GM19463 (cell line): ENCODE data around the gene NR3C1.

ENCODE experiments used
- ATAC-seq: cut with Tn5 transposase; IDR thresholded peaks from one replicate; pipeline ENCODE4 v1.9.1; 2021; ENCODE audit warnings: mild to moderate bottlenecking, moderate library complexity; ENCODE audit not compliant: unreplicated experiment

NR3C1 gene

DNA sequence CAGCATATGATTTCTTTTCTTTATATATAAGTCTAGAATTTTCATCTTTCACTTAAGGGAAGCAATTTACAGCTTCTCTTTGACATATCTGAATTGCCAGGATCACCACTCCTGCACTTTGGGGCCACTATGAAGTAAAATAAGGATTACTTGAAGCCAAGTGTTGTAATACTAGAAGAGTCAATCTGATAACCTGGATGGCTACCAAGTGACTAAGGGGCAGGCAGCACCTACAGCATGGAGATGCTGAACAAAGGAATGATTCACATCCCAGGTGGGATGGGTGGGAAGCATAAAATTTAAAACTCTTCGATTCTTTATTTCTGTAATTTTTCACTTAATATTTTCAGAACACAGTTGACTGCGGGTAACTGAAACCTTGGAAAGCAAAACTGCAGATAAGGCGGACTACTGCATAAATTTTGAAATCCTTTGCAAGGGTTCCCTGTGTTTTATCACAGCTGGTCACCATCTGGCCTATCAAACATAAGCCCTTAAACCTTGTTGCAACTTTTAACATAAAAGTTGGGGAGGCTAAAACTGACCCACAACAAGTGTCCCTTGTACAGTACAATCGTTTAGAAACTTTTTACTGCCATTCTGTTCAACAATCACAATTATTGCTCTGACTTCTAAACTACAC is 31.2 kb downstream of the NR3C1 start:
- ATAC-seq: no peak

- no peak for ATAC-seq
Measured at GRCh38 chr5:143370440-143370839, 33.0 kb downstream of the NR3C1 start.

GRCh38 chr5:143364061-143364460 is 39.4 kb downstream of the NR3C1 start:
- no peak for ATAC-seq

DNA sequence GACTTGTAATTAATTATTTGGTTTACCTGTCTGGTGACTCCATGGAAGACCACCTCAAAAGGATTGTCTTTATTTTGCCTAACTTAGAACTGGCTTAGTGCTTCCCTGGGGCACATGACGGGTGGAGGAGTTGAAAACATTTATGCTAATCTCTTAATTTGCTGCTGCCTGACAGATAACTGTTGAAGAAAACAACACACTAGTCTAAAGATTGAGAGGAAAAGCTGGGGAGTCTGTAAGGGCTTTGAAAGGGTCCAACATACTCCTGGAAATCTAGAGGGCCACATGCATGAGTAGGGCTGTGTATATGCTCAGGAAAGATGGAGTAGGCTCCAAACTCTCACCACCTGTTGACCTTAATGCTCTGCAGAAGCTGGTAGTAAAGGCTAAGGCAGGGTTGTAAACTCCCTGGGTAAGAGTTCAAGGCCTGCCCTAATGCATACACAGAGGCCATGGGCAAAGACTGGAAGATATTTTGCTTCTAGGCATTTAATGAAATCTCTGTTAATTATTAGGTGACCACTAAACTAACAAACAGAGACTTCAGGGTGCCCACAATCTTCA is 40.7 kb downstream of the NR3C1 start:
- no peak for ATAC-seq

- ATAC-seq: no peak
Measured at GRCh38 chr5:143361438-143361837, 42.0 kb downstream of the NR3C1 start.

- no peak for ATAC-seq
Measured at GRCh38 chr5:143360755-143361154, 42.7 kb downstream of the NR3C1 start.

- no peak for ATAC-seq
Measured at GRCh38 chr5:143359869-143360268, 43.6 kb downstream of the NR3C1 start.

DNA sequence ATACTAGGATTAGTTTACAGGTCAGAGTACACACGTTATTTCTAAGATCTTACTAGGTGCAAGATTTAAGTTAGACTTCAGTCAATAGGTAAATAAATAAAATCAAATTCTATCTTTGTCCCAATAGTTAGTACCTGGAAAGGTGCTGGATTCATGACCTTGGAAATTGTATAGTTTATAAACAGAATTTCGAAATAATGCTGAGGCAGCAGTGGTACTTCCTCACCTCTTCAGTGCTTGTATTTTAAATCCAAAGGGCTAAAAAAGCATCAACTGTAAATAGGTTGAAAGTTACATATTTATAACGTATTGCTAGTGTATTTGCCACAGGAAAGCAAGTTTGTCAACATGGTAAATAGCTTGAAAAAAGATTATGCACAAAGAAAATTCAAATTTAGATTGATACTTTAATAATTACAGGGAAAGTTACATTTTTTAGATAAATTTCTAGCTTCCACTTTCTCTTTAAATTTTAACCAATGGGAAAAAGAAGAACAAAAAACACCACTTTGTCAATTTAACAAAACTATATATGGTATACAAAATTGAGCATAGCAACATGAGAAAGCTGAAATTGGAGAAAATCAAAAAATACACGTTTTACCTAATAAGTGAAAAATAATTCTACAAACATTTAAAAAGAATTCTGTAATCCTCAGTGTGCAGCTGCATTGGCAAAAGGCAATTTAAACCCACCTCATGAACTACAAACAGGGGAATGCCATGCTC is 46.5 kb downstream of the NR3C1 start:
- ATAC-seq: no peak

GRCh38 chr5:143355710-143356109 is 47.8 kb downstream of the NR3C1 start:
- no peak for ATAC-seq

GRCh38 chr5:143354025-143354424 is 49.5 kb downstream of the NR3C1 start:
- no peak for ATAC-seq

- no peak for ATAC-seq
Measured at GRCh38 chr5:143352691-143353090, 50.8 kb downstream of the NR3C1 start.

- no peak for ATAC-seq
Measured at GRCh38 chr5:143350751-143351602, 52.5 kb downstream of the NR3C1 start.

- ATAC-seq: no peak
Measured at GRCh38 chr5:143350341-143350740, 53.1 kb downstream of the NR3C1 start.

DNA sequence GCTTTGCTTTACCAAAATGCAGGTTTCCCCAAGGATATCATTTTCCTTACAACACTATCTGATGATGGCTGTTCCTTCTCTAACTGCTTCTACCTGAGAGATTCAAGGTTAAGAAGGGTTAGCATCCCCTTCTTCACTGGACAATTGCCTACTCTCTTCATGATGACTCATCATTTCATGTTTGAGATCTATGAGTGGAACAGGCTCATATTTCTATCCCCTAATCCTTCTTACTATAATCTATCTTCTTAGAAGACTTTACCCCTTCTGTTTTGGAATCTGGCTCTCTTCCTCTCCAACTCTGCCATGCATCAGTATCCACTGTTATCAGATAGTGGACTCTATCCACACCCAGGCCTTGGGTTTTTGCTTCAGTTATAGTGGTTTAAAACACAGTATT is 54.3 kb downstream of the NR3C1 start:
- ATAC-seq: no peak

GRCh38 chr5:143347698-143348344 is 55.7 kb downstream of the NR3C1 start:
- ATAC-seq: no peak

- no peak for ATAC-seq
Measured at GRCh38 chr5:143347046-143347445, 56.4 kb downstream of the NR3C1 start.

- no peak for ATAC-seq
Measured at GRCh38 chr5:143345671-143346440, 57.6 kb downstream of the NR3C1 start.

DNA sequence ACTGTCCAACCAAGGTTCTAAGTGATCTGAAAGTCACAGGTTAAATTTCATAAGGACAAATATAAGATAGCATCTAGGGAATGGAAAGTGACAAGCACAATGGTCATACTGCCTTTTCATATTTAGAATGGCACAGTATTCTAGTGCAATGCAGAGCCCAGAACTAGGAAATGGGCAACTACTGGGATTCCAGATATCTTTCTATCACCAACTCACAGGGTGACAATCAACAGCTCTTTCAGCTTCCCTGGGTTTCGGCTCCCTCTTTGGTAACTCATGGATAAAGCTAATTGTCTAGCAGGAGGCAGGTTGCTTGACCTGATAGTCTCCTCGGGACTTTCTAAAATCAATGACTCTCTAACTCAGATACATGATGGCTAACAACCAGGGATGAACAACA is 60.4 kb downstream of the NR3C1 start:
- ATAC-seq: no peak

GRCh38 chr5:143342607-143343006 is 60.9 kb downstream of the NR3C1 start:
- no peak for ATAC-seq
